ENCODE measurements around the gene TPRX1.
A peak's percentile ranks its signal among the peaks of the same experiment; 100 is the strongest.
"Not testable (repeated sequence)": the region's sequence is repeated elsewhere in the genome, so short reads cannot be mapped to it uniquely, and the experiment has no call there.

The TPRX1 gene, protein sequence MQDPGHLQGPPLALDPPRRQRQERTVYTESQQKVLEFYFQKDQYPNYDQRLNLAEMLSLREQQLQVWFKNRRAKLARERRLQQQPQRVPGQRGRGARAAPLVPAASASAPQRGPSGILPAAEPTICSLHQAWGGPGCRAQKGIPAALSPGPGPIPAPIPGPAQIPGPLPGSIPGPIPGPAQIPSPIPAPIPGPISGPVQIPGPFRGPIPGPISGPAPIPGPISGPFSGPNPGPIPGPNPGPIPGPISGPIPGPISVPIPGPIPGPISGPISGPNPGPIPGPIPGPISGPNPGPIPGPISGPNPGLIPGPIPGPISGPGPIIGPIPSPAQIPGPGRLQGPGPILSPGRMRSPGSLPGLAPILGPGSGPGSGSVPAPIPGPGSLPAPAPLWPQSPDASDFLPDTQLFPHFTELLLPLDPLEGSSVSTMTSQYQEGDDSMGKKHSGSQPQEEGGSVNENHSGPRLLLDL

DNA sequence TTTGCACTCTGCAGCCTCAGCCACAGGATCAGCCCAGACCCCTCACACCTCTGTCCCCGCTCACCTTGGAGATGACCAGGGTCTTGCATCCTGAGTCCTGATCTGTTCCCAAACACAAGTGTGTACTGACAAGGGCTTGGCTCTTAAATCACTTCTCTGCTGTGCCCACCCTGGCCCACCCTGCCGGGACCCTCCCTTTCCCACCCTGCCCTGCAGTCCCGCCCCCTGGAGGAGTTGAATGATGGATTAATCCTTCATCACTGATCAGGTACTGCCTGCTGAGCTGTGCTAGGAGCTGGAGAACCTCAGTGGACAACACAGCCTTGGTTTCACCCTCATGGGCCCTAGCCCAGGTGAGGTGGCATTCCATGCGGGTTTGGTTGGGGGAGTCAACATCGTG is at the start of gene TPRX1:
Gene TPRX1 (minus strand): TSS at position 101 of the 400 bp plus-strand sequence. CDS start 12 bp downstream, at position 89.
- not testable (repeated sequence) for DNase-seq

DNA sequence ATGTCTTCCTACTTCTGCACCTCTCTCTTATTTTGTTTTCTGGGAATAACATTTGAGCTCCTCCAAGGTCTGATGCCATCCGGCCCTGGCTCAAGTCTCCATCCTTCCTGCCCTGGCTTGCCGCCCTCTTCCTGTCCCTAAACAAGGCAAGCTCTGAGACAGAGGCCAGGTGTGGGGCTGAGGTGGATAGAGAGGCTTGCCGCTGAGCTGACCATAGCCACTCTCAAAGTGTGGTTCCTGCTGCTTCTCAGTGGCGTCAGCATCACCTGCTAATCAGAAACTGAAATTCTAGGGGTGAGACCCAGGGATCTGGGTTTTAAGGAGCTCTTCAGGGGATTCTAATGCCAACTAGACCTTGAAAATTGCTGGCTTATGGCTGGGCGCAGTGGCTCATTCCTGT is 48.7 kb upstream of the TPRX1 start:
- no peak for DNase-seq

DNA sequence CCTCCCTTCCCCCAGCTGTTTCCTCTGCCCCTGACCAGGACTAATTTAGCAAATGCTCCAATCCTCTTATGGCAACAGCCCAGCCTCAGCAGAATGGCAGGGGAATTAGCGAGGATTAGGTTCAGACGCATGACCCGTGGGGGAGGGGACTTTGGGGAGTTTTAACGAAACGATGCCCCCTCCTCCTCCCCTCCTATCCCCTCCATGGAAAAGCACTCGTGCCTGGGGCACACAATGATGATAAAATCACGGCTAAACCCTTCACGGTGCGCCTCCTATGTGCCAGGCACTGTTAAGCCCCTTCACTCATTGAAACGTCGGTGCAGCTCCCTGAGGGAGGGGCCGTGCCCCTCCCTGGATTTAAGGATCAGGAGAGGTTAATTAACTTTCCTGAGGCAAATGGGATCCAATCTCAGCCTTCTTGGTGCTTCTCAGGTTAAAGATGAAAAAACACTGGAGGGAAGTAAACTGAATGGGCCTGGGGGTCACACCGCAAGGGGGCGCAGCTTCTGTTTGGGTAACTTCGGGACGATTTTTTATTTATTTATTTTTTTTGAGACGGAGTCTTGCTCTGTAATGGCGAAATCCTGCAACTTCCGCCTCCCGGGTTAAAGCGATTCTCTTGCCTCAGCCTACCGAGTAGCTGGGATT is 44.6 kb upstream of the TPRX1 start:
- no peak for DNase-seq

DNA sequence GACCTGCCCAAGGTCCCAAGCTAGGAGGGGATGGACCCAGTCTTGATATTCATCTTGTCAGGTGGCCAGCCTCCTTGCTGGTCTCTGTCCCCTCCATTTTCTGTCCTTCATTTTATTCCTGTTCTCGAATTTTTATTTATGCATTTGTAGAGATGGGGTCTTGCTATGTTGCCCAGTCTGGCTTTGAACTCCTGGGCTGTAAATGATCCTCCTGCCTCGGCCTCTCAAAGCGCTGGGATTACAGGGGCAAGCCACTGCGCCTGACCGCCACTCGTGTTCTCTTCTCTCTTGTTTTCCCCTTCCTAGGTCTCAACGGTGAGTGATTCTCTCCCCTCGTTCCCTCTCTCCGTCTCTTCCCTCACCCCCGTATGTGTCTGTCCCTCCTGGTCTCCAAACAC is 44.1 kb upstream of the TPRX1 start:
- DNase-seq: no peak

DNA sequence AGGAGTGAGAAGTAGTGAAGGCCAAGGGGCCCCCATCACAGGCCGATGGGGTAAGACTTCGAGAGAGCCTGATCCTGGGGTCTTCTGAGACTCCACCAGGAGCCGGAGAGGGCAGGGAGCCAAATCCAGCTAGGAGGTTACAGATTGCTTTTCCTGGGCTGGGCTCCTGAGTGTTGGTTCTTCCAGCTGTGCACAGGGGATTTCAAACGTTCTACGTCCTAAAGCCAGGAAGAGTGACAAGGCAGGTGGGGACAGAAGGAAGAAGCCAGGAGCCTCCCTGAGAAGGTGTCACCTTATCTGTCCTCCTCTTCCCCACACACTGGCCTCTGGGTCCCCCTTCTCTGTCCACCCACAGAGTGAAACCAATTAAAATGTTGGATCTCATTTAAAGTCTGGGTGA is 38.6 kb upstream of the TPRX1 start:
- DNase-seq: no peak

DNA sequence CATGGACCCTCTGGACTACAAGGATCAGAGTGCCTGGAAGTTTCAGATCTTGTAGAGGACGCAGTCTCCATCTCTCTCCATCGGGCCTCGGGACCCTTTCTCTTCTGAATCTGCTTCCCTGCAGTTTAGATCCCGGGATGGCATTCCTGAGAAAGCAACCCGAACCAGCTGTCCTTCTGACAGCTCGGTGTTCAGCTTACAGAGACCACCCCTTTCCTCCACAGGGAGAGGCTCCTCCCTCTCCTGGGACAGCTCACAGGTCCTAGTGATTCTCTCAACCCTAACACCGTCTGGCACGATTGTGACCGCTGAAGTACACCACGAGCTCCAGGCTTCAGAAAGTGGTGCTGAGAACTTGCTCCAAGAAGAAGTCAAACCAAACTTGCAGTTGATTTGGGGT is 35.6 kb upstream of the TPRX1 start:
- no peak for DNase-seq

DNA sequence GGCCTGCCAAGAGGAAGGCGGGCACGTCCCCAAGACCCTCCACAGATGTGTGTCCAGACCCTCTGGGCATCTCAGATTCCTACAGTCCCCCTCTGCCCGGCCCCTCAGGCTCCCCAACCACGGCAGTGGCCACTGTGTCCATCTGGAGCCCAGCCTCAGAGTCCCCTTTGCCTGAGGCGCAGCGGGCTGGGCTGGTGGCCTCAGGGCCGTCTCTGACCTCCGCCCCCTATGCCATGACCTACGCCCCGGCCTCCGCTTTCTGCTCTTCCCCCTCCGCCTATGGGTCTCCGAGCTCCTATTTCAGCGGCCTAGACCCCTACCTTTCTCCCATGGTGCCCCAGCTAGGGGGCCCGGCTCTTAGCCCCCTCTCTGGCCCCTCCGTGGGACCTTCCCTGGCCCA is 35.1 kb upstream of the TPRX1 start:
- DNase-seq: no peak

DNA sequence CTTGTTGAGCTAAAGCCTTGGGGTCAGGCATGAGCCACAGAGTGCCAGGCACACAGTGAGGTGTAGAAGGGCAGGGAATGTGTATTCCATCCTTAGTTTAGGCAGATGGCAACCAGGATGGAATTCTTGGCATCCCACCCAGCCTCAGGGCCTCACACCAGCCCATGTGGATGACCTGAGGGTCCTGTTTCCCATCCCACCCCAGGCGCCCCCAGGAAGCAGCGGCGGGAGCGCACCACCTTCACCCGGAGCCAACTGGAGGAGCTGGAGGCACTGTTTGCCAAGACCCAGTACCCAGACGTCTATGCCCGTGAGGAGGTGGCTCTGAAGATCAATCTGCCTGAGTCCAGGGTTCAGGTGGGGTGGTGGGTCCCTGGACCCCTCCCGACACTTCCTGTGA is 31.7 kb upstream of the TPRX1 start:
- no peak for DNase-seq

DNA sequence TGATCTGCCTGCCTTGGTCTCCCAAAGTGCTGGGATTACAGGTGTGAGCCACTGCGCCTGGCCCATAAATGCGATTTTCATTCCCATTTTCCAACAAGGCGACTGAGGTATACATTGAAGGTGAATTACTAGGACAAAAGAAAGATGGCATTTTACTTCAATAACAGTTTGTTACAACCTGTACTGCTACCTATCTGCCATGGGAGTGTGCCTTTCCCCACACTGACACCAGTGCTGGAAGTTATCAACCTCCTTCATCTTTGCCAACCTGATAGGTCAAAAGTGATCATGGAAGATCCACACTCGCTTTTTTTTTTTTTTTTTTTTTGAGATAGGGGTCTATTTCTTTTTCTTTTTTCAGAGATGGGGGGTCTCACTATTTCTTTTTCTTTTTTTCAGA is 28.4 kb upstream of the TPRX1 start:
- DNase-seq: no peak

DNA sequence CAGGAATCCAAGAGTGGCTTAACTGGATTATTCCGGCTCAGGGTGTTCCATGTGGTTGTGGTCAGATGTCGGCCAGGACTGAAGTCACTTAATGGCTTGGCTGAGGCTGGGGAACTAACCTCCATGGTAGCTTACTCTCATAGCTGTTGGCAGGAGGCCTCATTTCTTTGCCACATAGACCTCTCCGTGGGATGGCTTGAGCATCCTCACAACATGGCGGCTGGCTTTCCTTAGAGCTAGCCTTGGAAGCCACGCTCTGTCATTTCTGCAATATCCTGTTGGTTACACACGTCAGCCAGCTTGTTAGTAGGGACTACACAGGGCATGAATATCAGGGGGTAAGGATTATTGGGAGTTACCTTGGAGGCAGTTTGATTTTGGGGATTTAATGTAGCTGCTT is 22.4 kb upstream of the TPRX1 start:
- DNase-seq: no peak

DNA sequence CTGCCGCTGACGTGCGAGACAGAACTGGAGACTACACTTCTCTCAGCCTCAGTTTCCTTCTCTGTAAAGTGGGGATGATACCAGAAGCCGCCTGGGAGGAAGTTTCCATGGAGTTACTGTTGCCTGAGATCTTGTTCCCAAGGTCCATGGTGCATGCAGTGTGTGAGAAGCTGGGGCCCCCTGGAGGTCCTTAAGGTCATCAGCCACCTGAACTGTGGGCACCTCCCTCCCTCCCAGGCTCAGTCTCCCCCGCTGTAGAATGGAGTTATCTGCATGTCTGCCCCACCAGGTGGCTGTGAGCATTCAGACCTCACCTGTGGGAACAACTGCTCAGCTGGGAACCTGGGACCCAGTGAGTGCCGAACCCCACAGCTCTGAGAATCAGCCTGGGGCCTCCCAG is 20.0 kb upstream of the TPRX1 start:
- no peak for DNase-seq

DNA sequence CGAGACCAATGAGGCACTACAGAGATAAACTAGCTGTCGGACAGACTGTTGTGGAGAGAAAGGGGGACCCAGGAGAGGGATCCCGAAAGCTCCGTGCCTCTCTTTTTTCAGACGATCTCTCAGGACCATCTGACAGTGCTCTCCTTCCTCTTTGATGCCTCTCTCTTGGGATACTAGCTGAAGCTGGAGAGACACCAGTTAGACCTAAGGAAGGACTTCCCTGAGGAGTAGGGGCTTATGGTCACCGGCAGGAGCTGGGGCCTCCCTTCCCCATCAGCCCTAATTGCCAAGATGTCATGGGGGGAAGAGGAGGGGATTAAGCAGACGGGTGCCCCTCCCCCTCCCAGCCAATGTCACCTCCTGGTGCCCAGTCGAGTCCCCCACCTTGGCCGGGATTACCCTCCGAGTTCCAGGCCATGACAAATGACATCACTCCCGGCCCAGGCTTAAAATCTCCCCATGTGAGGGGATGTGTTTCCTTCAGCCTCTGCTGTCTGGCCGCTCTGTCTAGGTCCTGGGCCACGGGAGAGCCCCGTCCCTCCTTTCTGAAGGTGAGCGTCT is 17.2 kb upstream of the TPRX1 start, which contains the start of gene CRX:
Gene CRX (plus strand): TSS at position 478 of the 561 bp plus-strand sequence. CDS start 12,507 bp downstream, outside the sequence.
- DNase-seq: no peak

DNA sequence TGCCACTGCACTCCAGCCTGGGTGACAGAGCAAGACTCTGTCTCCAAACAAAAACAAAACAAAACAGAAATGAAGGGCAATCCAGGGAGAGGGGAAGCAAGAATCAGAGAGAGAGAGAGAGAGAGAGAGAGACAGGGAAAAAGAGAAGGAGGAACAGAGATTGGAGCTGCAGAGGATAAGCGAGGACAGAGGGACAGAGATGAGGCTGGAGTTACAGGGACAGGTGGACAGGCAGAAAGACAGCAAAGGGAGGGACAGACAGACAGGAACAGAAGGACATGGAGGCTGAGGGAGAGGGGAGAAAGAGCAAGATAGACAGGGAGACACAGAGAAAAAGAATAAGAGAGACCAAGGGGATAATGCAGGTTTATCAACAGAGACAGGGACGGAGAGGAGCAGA is 16.1 kb upstream of the TPRX1 start:
- no peak for DNase-seq

DNA sequence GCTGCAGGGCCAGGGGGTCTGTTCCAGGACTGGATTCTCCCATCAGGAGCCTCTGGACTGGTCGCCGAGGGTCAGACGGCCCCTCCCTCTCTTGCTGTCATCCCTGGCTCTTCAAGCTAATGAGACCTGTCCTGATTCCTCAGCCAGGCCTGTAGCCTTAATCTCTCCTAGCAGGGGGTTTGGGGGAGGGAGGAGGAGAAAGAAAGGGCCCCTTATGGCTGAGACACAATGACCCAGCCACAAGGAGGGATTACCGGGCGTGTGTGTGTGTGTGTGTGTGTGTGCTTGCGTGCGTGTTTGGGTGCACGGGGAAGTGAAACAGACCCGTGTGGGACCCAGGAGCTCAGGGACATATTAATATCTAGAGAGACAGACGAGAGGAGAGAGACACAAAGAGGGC is 15.5 kb upstream of the TPRX1 start:
- no peak for DNase-seq

DNA sequence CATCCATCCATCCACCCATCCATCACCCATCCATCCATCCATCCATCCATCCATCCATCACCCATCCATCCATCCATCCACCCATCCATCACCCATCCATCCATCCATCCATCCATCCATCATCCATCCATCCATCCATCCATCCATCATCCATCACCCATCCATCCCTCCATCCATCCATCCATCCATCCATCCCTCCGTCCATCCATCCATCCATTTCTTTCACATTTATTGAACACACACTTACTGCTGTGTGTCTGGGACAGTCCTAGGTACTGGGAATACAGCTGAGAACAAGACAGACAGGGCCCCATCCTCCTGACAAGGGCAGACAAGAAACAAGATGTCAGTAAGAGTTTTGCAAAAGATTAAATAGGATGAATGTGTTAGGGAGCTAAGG is 13.9 kb upstream of the TPRX1 start:
- not testable (repeated sequence) for DNase-seq

DNA sequence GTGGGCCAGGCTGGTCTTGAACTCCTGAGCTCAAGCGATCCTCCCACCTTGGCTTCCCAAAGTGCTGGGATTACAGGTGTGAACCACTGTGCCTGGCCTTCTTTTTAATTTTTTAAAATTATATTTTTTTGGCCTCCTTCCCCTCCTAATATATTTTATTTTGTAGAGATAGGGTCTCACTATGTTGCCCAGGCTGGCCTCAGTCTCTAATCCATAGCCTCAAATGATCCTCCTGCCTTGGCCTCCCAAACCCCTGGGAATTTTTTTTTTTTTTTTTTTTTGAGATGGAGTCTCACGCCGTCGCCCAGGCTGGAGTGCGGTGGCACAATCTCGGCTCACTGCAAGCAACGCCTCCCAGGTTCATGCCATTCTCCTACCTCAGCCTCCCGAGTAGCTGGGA is 11.9 kb upstream of the TPRX1 start:
- DNase-seq: not testable (repeated sequence)

DNA sequence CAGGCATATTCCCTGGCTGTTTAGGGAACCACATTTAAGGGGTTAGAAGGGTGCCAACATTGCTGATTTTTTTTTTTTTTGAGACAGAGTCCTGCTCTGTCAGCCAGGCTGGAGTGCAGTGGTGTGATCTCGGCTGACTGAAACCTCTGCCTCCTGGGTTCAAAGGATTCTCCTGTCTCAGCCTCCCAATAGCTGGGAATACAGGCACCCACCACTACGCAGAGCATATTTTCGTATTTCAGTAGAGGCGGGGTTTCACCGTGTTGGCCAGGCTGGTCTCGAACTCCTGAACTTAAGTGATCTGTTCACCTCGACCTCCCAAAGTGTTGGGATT is 9.6 kb upstream of the TPRX1 start:
- DNase-seq: no peak

DNA sequence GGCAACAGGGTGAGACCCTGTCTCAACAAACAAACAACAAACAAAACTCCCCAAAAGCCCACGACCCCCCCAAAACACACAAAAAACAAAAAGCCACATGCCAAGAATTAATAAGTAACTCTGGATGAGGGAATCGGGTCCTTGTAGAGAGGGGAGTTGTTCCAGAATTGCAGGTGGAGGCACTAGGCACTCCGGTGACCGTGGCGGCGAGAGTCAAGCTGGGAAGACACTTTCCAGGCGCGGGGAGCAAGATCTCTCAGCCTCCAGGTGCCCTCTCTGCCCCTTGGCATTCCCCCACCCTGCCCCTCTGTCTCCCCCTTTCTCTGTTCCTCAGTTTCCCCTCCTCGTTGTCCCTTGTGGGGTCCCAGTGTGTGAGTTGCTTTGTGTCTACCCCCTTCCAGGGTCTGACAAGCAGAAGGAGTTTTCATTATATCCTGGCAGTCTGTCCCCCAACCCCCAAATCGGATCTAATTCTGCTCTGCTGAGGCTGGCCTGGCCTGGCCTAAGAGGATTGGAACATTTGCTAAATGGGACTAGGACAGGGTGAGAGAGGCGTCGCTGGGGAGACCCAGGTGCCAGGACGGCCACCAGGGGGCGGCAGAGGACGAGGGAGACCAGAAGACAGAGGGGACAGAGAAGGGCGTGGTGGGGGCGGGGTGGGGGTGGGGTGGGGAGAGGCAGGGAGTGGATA is 9.1 kb upstream of the TPRX1 start:
- peak; percentile 5 for DNase-seq

DNA sequence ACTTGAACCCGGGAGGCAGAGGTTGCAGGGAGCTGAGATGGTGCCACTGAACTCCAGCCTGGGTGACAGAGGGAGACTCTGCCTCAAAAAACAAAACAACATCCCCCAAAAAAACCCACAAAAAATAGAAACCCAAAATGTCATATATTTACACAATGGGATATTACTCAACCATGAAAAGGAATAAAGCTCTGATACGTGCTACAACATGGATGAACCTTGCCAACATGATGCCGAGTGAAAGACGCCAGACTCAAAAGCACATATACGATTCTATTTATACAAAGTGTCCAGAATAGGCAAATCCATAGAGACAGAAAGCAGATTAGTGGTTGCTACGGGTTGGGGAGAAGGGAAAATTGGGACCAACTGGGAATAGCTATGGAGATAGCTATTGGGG is 2.1 kb upstream of the TPRX1 start:
- DNase-seq: no peak

DNA sequence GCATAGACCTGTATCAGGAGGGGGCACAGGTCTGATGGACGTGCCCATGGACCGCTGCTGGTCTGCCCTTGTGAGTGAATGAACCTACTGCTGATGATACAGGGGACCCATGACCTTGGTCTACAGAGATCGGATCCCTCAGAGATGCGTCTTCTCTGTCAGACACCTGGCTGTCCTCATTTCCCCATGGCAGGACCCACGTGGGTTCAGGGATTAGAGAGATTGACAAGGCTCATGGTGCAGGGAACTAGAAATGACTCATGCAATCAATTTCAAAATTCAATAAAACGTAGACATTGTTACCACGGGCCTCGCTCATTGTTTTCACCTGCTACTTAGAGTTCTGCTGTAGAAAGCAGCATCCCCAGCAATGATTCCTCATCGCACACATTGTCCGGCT is 962 bp upstream of the TPRX1 start:
- DNase-seq: no peak

DNA sequence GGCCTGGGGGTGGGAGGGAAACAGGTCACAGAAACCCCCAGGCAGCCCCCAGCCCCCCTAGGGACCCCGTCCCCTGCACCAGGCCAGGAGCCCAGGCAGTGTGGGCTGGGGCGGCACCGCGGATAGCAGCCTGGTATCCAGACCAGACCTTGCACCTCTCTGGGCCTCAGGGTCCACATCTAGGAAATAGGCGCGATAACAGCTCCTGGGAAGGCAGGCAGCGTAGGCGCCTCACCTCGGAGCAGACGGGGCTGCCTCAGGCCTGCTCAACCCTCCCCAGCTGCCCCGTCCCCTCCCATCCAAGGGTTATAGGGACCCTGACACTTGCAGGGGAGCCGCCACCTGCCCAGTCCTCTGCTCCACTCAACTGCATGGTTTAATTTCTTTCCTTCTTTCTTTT is 680 bp downstream of the TPRX1 start:
- not testable (repeated sequence) for DNase-seq

DNA sequence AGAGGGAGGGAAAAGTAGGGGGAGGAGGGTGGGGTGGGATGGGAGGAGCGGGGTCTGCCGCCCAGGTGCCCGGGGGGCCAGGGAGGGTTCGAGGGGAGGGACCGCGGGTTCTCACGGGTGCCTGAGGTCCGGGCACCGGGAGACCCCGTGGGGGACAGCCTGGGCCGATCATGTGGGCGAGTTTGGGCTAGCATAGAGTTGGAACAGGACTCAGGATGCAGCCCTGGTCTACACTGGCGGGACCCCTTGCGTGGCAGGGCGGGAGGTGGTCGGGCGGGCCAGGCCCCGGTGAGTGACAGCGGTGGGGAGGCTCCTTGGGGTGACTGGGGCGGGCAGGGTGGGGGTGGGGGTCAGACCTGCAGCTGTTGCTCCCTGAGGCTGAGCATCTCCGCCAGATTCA is 1.2 kb downstream of the TPRX1 start:
- DNase-seq: not testable (repeated sequence)

DNA sequence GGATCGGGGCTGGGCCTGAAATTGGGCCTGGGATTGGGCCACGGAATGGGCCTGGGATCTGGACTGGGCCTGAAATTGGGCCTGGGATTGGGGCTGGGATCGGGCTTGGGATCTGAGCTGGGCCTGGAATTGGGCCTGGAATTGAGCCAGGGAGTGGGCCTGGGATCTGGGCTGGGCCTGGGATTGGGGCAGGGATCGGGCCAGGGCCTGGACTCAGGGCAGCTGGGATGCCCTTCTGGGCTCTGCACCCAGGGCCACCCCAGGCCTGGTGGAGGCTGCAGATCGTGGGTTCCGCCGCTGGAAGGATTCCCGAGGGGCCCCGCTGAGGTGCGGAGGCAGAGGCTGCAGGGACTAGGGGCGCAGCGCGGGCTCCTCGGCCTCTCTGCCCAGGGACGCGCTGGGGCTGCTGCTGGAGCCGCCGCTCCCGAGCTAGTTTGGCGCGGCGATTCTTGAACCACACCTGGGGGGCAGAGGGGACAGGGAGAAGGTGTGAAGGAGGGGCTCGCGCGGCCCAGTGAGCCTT is 1.8 kb downstream of the TPRX1 start:
- no peak for DNase-seq
